HG03025 (cell line): ENCODE results near the gene AGMO.

Experiments used
- ATAC-seq: cut with Tn5 transposase; IDR thresholded peaks from one replicate; pipeline ENCODE4 v1.9.1; 2021; ENCODE audit warnings: mild to moderate bottlenecking, moderate library complexity; ENCODE audit not compliant: unreplicated experiment, low FRiP score

AGMO gene

GRCh38 chr7:15166620-15167019 lies 395.2 kb downstream of the AGMO start:
- ATAC-seq, result no peak

GRCh38 chr7:15159261-15159660 lies 402.6 kb downstream of the AGMO start:
- no peak for ATAC-seq

- ATAC-seq, result no peak
These were observed 403.5 kb downstream of the AGMO start for GRCh38 chr7:15158141-15158810.
